Lower leg skin (tissue), 3 donors: ENCODE data around the gene TTC33.

Source experiments
- POLR2A ChIP-seq, 2 donors: fragments of 450-650 bp; IDR thresholded peaks; one replicate each; pipeline ENCODE4 v1.6.1; 2016 to 2017; ENCODE audit warnings: antibody characterized with exemption in 2 of 2, mild to moderate bottlenecking in 1 of 2, moderate library complexity in 1 of 2
- TF ChIP-seq, protein P1 (sequence below), 3 donors: fragments of 450-650 bp; IDR thresholded peaks; one replicate each; pipeline ENCODE4 v1.5.1; 2016; ENCODE audit warnings: antibody characterized with exemption in 3 of 3, mild to moderate bottlenecking in 3 of 3, moderate library complexity in 2 of 3

DNA sequence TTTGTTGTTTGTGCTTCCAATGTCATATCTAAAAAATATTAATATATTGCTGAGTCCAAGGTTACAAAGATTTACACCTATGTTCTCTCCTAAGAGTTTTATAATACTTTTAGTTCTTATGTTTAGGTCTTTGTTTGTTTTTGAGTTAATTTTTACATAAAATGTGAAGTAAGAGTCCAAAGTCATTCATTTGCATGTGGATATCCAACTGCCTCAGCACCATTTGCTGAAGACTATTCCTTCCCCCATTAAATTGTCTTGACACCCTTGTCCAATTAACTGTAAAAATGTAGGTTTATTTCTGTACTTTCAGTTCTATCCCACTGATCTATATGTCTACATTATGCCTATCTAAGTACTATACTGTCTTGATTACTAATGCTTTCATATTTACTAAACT lies 35.7 kb downstream of the TTC33 start:
- TF ChIP-seq, protein P1, sequence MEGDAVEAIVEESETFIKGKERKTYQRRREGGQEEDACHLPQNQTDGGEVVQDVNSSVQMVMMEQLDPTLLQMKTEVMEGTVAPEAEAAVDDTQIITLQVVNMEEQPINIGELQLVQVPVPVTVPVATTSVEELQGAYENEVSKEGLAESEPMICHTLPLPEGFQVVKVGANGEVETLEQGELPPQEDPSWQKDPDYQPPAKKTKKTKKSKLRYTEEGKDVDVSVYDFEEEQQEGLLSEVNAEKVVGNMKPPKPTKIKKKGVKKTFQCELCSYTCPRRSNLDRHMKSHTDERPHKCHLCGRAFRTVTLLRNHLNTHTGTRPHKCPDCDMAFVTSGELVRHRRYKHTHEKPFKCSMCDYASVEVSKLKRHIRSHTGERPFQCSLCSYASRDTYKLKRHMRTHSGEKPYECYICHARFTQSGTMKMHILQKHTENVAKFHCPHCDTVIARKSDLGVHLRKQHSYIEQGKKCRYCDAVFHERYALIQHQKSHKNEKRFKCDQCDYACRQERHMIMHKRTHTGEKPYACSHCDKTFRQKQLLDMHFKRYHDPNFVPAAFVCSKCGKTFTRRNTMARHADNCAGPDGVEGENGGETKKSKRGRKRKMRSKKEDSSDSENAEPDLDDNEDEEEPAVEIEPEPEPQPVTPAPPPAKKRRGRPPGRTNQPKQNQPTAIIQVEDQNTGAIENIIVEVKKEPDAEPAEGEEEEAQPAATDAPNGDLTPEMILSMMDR (IDR thresholded peaks at IDR 0.05), result no peak
- no peak for TF ChIP-seq POLR2A (IDR thresholded peaks at IDR 0.05)
